DND-41 (cell line): ENCODE results near the gene ALKBH5.

Experiments
- ATAC-seq: fragments of 200-7000 bp; cut with Tn5 transposase; 3 replicates; pipeline ENCODE4 v1.9.1; 2021; ENCODE audit warnings: low read depth; ENCODE audit not compliant: insufficient read depth
- DNase-seq: peaks from one replicate; pipeline ENCODE4 v3.0.0-alpha.2; 2020
- H2AFZ ChIP-seq: 2 replicates; pipeline ENCODE4 v1.6.0; 2012; ENCODE audit warnings: low read depth, low read length
- H3K27ac ChIP-seq: 2 replicates; pipeline ENCODE4 v1.5.1; 2012; ENCODE audit warnings: low read length, inconsistent platforms
- H3K27me3 ChIP-seq: fragments of 200-600 bp; sonication (generic); 2 replicates; pipeline ENCODE4 v1.6.0; 2012; ENCODE audit warnings: low read length, mild to moderate bottlenecking, inconsistent platforms; ENCODE audit not compliant: insufficient read depth, poor library complexity
- H3K36me3 ChIP-seq: 2 replicates; pipeline ENCODE4 v1.5.1; 2012; ENCODE audit warnings: low read length, inconsistent platforms; ENCODE audit not compliant: insufficient read depth
- H3K4me1 ChIP-seq: 2 replicates; pipeline ENCODE4 v1.5.1; 2012; ENCODE audit warnings: mild to moderate bottlenecking, low read length; ENCODE audit not compliant: insufficient read depth
- H3K4me2 ChIP-seq: 2 replicates; pipeline ENCODE4 v1.6.0; 2012; ENCODE audit warnings: mild to moderate bottlenecking, moderate library complexity, low read length, inconsistent platforms; ENCODE audit not compliant: insufficient read depth
- H3K4me3 ChIP-seq, 2 experiments: fragments of 200-600 bp in 1 of 2; shearing (Covaris generic) in 1 of 2; 2 replicates each; pipeline ENCODE4 v1.5.1; 2012 to 2016; ENCODE audit warnings: inconsistent platforms in 2 of 2, low read length in 2 of 2, mild to moderate bottlenecking in 2 of 2, low read depth in 1 of 2, moderate library complexity in 1 of 2
- H3K79me2 ChIP-seq: 2 replicates; pipeline ENCODE4 v1.6.0; 2012; ENCODE audit warnings: low read length, inconsistent platforms; ENCODE audit not compliant: insufficient read depth
- H3K9ac ChIP-seq: 2 replicates; pipeline ENCODE4 v1.6.0; 2012; ENCODE audit warnings: low read depth, mild to moderate bottlenecking, inconsistent platforms, low read length, moderate library complexity
- H3K9me3 ChIP-seq: 2 replicates; pipeline ENCODE4 v1.5.1; 2012; ENCODE audit warnings: low read length, moderate library complexity, mild to moderate bottlenecking, inconsistent platforms; ENCODE audit not compliant: insufficient read depth, severe bottlenecking
- H4K20me1 ChIP-seq: 2 replicates; pipeline ENCODE4 v1.6.0; 2012; ENCODE audit warnings: low read length; ENCODE audit not compliant: insufficient read depth
- CTCF ChIP-seq: IDR thresholded peaks from 2 replicates; pipeline ENCODE4 v1.5.1; 2012; ENCODE audit warnings: borderline replicate concordance, low read length, moderate library complexity, mild to moderate bottlenecking; ENCODE audit not compliant: poor library complexity, severe bottlenecking; ENCODE audit errors: extremely low read depth
- EZH2 ChIP-seq: IDR thresholded peaks from 3 replicates; pipeline ENCODE4 v1.6.1; 2012; ENCODE audit warnings: borderline replicate concordance, low read depth, mild to moderate bottlenecking, moderate library complexity, low read length, inconsistent platforms; ENCODE audit not compliant: severe bottlenecking

The ALKBH5 gene

GRCh38 chr17:18146980-18147379, 36.6 kb upstream of the ALKBH5 start:
- Histone ChIP-seq H4K20me1 (peaks cover 1% of the 10 kb centered on the region; the same call in 1 of the 2 replicates), H2AFZ (no peak overlapping the region), H3K4me1 (no peaks in the 10 kb centered on the region), H3K27me3 (peaks cover 4% of the 10 kb centered on the region), H3K4me2 (no peak overlapping the region), H3K9me3 (no peaks in the 10 kb centered on the region), H3K4me3 (no peak overlapping the region), H3K9ac (no peak overlapping the region), H3K27ac (no peak overlapping the region), H3K79me2 (no peaks in the 10 kb centered on the region), H3K36me3 (no peaks in the 10 kb centered on the region)
- ATAC-seq (no peak), DNase-seq (no peak)
- TF ChIP-seq CTCF (no peak), EZH2 (no peak)

- Histone ChIP-seq H2AFZ (no peak overlapping the region), H3K36me3 (no peaks in the 10 kb centered on the region), H3K9me3 (no peaks in the 10 kb centered on the region), H3K27ac (no peak overlapping the region), H3K9ac (no peak overlapping the region), H3K4me2 (no peak overlapping the region), H4K20me1 (no peaks in the 10 kb centered on the region; the same call in 1 of the 2 replicates), H3K4me3 (no peak overlapping the region), H3K79me2 (no peaks in the 10 kb centered on the region), H3K4me1 (no peaks in the 10 kb centered on the region), H3K27me3 (peaks cover 4% of the 10 kb centered on the region)
- ATAC-seq: no peak
- TF ChIP-seq EZH2: no peak
- TF ChIP-seq CTCF: no peak
- DNase-seq: no peak
These were observed 35.0 kb upstream of the ALKBH5 start for GRCh38 chr17:18148586-18148985.

- Histone ChIP-seq H3K9ac (no peak overlapping the region), H3K36me3 (no peaks in the 10 kb centered on the region), H3K4me3 (no peak overlapping the region), H3K4me1 (no peaks in the 10 kb centered on the region), H3K27me3 (peaks cover 4% of the 10 kb centered on the region), H2AFZ (no peak overlapping the region), H3K4me2 (no peak overlapping the region), H3K79me2 (no peaks in the 10 kb centered on the region), H3K9me3 (no peaks in the 10 kb centered on the region), H3K27ac (no peak overlapping the region), H4K20me1 (no peaks in the 10 kb centered on the region; the same call in 1 of the 2 replicates)
- no peak for TF ChIP-seq CTCF
- TF ChIP-seq EZH2: no peak
- DNase-seq (no peak), ATAC-seq (no peak)
These were observed 32.3 kb upstream of the ALKBH5 start for GRCh38 chr17:18151290-18151689.

- Histone ChIP-seq H3K4me3 (no peak overlapping the region), H3K4me1 (no peaks in the 10 kb centered on the region), H3K27ac (no peak overlapping the region), H3K9me3 (no peaks in the 10 kb centered on the region), H3K79me2 (no peaks in the 10 kb centered on the region), H3K4me2 (no peak overlapping the region), H3K27me3 (peaks cover 4% of the 10 kb centered on the region), H3K36me3 (no peaks in the 10 kb centered on the region), H2AFZ (no peak overlapping the region), H3K9ac (no peak overlapping the region), H4K20me1 (no peaks in the 10 kb centered on the region; the same call in 1 of the 2 replicates)
- no peak for DNase-seq
- no peak for ATAC-seq
- TF ChIP-seq CTCF: no peak
- TF ChIP-seq EZH2: no peak
These were observed 28.4 kb upstream of the ALKBH5 start for GRCh38 chr17:18155179-18155578.
